ENCODE data around the gene PDK1.
"Not testable (repeated sequence)": the region's sequence is repeated elsewhere in the genome, so short reads cannot be mapped to it uniquely, and the experiment has no call there.

Gene PDK1

DNA sequence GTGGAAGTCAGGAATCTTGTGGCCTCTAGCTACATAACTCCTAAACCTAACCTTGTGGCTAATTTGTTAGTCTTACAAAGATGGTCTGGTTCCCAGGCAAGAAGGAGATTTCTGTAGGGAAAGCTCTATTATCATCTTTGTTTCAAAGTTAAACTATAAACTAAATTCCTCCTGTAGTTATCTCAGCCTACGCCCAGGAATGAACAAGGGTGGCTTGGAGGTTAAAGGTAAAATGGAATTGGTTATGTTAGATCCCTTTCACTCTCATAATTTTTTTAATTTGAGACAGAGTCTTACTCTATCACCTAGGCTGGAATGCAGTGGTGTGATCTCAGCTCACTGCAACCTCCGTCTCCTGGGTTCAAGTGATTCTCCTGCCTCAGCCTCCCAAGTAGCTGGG is 24.6 kb upstream of the PDK1 start:
- H3K4me1 ChIP-seq (ENCODE audit: control insufficient read depth in 1 of 2, insufficient read depth in 1 of 2, low read depth in 1 of 2, low read length in 1 of 2), result no peaks in the 10 kb centered on the region
- no peak overlapping the region for H3K4me3 ChIP-seq (ENCODE audit: low read depth in 1 of 2, low read length in 1 of 2)
- H3K9me3 ChIP-seq, result peaks cover 8% of the 10 kb centered on the region
- no peaks in the 10 kb centered on the region for H3K36me3 ChIP-seq
- H3K27me3 ChIP-seq, result no peaks in the 10 kb centered on the region
- TF ChIP-seq CTCF (IDR thresholded peaks at IDR 0.05), result no peak
- no peak overlapping the region for H3K27ac ChIP-seq

- not testable (repeated sequence) for H3K27me3 ChIP-seq; H3K9me3 ChIP-seq; H3K4me3 ChIP-seq (ENCODE audit: low read depth in 1 of 2, low read length in 1 of 2); H3K36me3 ChIP-seq; H3K27ac ChIP-seq; H3K4me1 ChIP-seq (ENCODE audit: control insufficient read depth in 1 of 2, insufficient read depth in 1 of 2, low read depth in 1 of 2, low read length in 1 of 2)
These were observed 23.4 kb upstream of the PDK1 start for GRCh38 chr2:172532461-172532860.

GRCh38 chr2:172533687-172534086 is 22.2 kb upstream of the PDK1 start:
- H3K4me3 ChIP-seq (ENCODE audit: low read depth in 1 of 2, low read length in 1 of 2), result no peak overlapping the region
- H3K9me3 ChIP-seq, result peaks cover 4% of the 10 kb centered on the region
- no peaks in the 10 kb centered on the region for H3K4me1 ChIP-seq (ENCODE audit: control insufficient read depth in 1 of 2, insufficient read depth in 1 of 2, low read depth in 1 of 2, low read length in 1 of 2)
- no peak for TF ChIP-seq CTCF (IDR thresholded peaks at IDR 0.05)
- no peak overlapping the region for H3K27ac ChIP-seq
- H3K36me3 ChIP-seq, result no peaks in the 10 kb centered on the region
- no peaks in the 10 kb centered on the region for H3K27me3 ChIP-seq

DNA sequence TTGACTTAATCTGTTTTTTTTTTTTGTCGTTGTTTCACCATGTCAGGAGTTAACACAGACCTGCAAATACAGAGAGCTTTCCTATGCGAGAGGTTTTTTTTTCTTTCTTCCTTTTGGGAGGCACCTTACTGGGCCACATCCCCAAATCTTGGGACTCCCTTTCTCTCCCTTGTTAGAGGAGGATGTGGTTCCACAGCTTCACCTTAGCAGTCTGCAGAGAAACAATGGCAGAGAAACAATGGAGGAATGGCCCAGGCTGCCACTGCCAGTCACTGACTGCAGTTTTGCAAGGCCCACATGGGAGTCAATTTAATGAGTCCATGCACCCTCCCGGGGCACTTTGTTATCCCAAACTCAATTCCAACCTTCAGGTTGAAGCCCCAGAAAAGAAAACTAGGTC is 20.8 kb upstream of the PDK1 start:
- no peak overlapping the region for H3K27ac ChIP-seq
- H3K4me3 ChIP-seq (ENCODE audit: low read depth in 1 of 2, low read length in 1 of 2), result no peak overlapping the region
- TF ChIP-seq CTCF (IDR thresholded peaks at IDR 0.05), result no peak
- no peaks in the 10 kb centered on the region for H3K36me3 ChIP-seq
- H3K4me1 ChIP-seq (ENCODE audit: control insufficient read depth in 1 of 2, insufficient read depth in 1 of 2, low read depth in 1 of 2, low read length in 1 of 2), result no peaks in the 10 kb centered on the region
- no peaks in the 10 kb centered on the region for H3K27me3 ChIP-seq
- H3K9me3 ChIP-seq, result peaks cover 13% of the 10 kb centered on the region

DNA sequence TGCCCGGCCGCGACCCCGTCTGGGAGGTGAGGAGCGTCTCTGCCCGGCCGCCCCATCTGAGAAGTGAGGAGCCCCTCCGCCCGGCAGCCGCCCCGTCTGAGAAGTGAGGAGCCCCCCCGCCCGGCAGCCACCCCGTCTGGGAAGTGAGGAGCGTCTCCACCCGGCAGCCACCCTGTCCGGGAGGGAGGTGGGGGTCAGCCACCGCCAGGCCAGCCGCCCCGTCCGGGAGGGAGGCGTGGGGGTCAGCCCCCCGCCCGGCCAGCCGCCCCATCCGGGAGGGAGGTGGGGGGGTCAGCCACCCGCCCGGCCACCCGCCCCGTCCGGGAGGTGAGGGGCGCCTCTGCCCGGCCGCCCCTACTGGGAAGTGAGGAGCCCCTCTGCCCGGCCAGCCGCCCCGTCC is 18.0 kb upstream of the PDK1 start:
- peaks cover 13% of the 10 kb centered on the region for H3K9me3 ChIP-seq
- H3K36me3 ChIP-seq; H3K4me1 ChIP-seq (ENCODE audit: control insufficient read depth in 1 of 2, insufficient read depth in 1 of 2, low read depth in 1 of 2, low read length in 1 of 2); H3K27me3 ChIP-seq; H3K27ac ChIP-seq; H3K4me3 ChIP-seq (ENCODE audit: low read depth in 1 of 2, low read length in 1 of 2): not testable (repeated sequence)

DNA sequence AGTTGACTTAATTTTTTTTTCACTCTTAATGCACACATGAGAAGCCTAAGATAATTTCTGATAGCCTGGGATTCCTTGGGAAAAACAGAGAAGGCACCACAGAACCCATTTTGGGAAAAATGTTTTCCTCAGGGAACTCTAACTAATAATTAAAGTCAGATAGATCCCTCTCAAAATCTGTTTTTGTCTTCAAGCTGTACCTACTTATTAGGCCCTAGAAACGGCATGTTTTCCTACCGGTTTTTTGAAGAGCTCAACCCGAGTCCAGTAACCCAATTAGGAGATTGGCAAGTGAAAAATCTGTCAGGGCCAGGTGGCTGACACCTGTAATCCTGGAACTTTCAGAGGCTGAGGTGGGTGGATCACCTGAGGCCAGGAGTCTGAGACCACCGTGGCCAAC is 16.1 kb upstream of the PDK1 start:
- Histone ChIP-seq H3K4me1 (ENCODE audit: control insufficient read depth in 1 of 2, insufficient read depth in 1 of 2, low read depth in 1 of 2, low read length in 1 of 2) (no peaks in the 10 kb centered on the region), H3K27ac (no peak overlapping the region), H3K36me3 (no peaks in the 10 kb centered on the region), H3K9me3 (peaks cover 9% of the 10 kb centered on the region), H3K27me3 (no peaks in the 10 kb centered on the region), H3K4me3 (ENCODE audit: low read depth in 1 of 2, low read length in 1 of 2) (no peak overlapping the region)
- TF ChIP-seq CTCF (IDR thresholded peaks at IDR 0.05), result no peak

- TF ChIP-seq CTCF (IDR thresholded peaks at IDR 0.05), result no peak
- H3K4me3 ChIP-seq (ENCODE audit: low read depth in 1 of 2, low read length in 1 of 2), result no peak overlapping the region
- H3K27ac ChIP-seq, result no peak overlapping the region
- H3K9me3 ChIP-seq, result peaks cover 9% of the 10 kb centered on the region
- H3K27me3 ChIP-seq, result no peaks in the 10 kb centered on the region
- no peaks in the 10 kb centered on the region for H3K4me1 ChIP-seq (ENCODE audit: control insufficient read depth in 1 of 2, insufficient read depth in 1 of 2, low read depth in 1 of 2, low read length in 1 of 2)
- H3K36me3 ChIP-seq, result no peaks in the 10 kb centered on the region
These were observed 15.5 kb upstream of the PDK1 start for GRCh38 chr2:172540421-172540820.
